Measurements from ENCODE around the gene LYZL6. TPM values are rescaled to one million over a fixed set of nuclear protein-coding genes. Genes with fewer than 3 reads are reported as not detected.

LYZL6 gene
- total and polyA plus RNA-seq, 2 donors from 2014 or later: not detected

DNA sequence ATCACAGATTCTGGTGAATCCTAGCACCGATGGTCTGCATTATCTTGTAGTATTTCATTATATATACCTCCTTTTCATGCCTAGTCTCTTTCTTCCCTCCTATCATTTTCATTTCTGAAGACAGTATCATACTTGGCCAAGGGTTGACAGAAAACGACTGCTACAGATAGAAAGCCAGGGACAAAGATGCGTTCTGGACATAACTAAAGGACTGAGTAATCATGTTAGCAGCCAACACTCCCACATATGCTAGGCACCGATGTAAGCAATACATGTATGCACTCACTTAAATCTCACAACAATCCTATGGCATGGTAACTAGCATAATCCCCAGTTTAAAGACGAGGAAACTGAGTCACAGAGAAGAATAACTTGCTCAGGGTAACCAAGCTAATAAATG is 35.8 kb downstream of the LYZL6 start:
- no peak for FAIRE-seq
- H3K27ac ChIP-seq (ENCODE audit: low read depth in 2 of 2, low read length in 2 of 2): no peak overlapping the region
- H3K27me3 ChIP-seq (ENCODE audit: control insufficient read depth, insufficient read depth, low read length): no peaks in the 10 kb centered on the region
- no peaks in the 10 kb centered on the region for H3K9me3 ChIP-seq (ENCODE audit: control insufficient read depth in 2 of 3, insufficient read depth in 1 of 3, low read length in 3 of 3)
- TF ChIP-seq CTCF (IDR thresholded peaks at IDR 0.05; ENCODE audit: borderline replicate concordance, extremely low read depth, insufficient read depth): no peak
- no peaks in the 10 kb centered on the region for H3K36me3 ChIP-seq (ENCODE audit: control insufficient read depth in 2 of 3, insufficient read depth in 3 of 3, low read length in 3 of 3)
- H3K4me3 ChIP-seq (ENCODE audit: low read length in 3 of 3): no peak overlapping the region
- intact Hi-C loops (cut with DNase I): no loop called here
- no peak overlapping the region for H3K9ac ChIP-seq (ENCODE audit: low read length in 3 of 3)
- H3K4me1 ChIP-seq (ENCODE audit: control insufficient read depth in 2 of 3, insufficient read depth in 2 of 3, low read depth in 1 of 3, low read length in 3 of 3): no peaks in the 10 kb centered on the region
- DNase-seq: no peak

- Histone ChIP-seq H3K4me1 (ENCODE audit: control insufficient read depth in 2 of 3, insufficient read depth in 2 of 3, low read depth in 1 of 3, low read length in 3 of 3) (no peaks in the 10 kb centered on the region), H3K27me3 (ENCODE audit: control insufficient read depth, insufficient read depth, low read length) (no peaks in the 10 kb centered on the region), H3K36me3 (ENCODE audit: control insufficient read depth in 2 of 3, insufficient read depth in 3 of 3, low read length in 3 of 3) (no peaks in the 10 kb centered on the region), H3K27ac (ENCODE audit: low read depth in 2 of 2, low read length in 2 of 2) (no peak overlapping the region), H3K9ac (ENCODE audit: low read length in 3 of 3) (no peak overlapping the region), H3K9me3 (ENCODE audit: control insufficient read depth in 2 of 3, insufficient read depth in 1 of 3, low read length in 3 of 3) (no peaks in the 10 kb centered on the region), H3K4me3 (ENCODE audit: low read length in 3 of 3) (no peak overlapping the region)
- FAIRE-seq: no peak
- intact Hi-C loops (cut with DNase I): no loop called here
- TF ChIP-seq CTCF (IDR thresholded peaks at IDR 0.05; ENCODE audit: borderline replicate concordance, extremely low read depth, insufficient read depth): no peak
- no peak for DNase-seq
These were observed 36.4 kb downstream of the LYZL6 start for GRCh38 chr17:35906926-35907637.

GRCh38 chr17:35906191-35906925 is 37.2 kb downstream of the LYZL6 start:
- FAIRE-seq: no peak
- Histone ChIP-seq H3K4me1 (ENCODE audit: control insufficient read depth in 2 of 3, insufficient read depth in 2 of 3, low read depth in 1 of 3, low read length in 3 of 3) (no peaks in the 10 kb centered on the region), H3K9me3 (ENCODE audit: control insufficient read depth in 2 of 3, insufficient read depth in 1 of 3, low read length in 3 of 3) (no peaks in the 10 kb centered on the region), H3K27me3 (ENCODE audit: control insufficient read depth, insufficient read depth, low read length) (no peaks in the 10 kb centered on the region), H3K9ac (ENCODE audit: low read length in 3 of 3) (no peak overlapping the region), H3K36me3 (ENCODE audit: control insufficient read depth in 2 of 3, insufficient read depth in 3 of 3, low read length in 3 of 3) (no peaks in the 10 kb centered on the region), H3K27ac (ENCODE audit: low read depth in 2 of 2, low read length in 2 of 2) (no peak overlapping the region), H3K4me3 (ENCODE audit: low read length in 3 of 3) (no peak overlapping the region)
- intact Hi-C loops (cut with DNase I): no loop called here
- no peak for TF ChIP-seq CTCF (IDR thresholded peaks at IDR 0.05; ENCODE audit: borderline replicate concordance, extremely low read depth, insufficient read depth)
- DNase-seq: peak in 4 of 5 donors; percentile 47 to 59 (median 52)
